HG02840 (cell line): ENCODE data around the gene FUCA2.
A peak's percentile ranks its signal among the peaks of the same experiment; 100 is the strongest.
"Not testable (repeated sequence)": the region's sequence is repeated elsewhere in the genome, so short reads cannot be mapped to it uniquely, and the experiment has no call there.

Source experiments
- ATAC-seq: cut with Tn5 transposase; IDR thresholded peaks from one replicate; pipeline ENCODE4 v1.9.1; 2021; ENCODE audit warnings: mild to moderate bottlenecking, moderate library complexity, moderate number of reproducible peaks; ENCODE audit not compliant: unreplicated experiment, low FRiP score

The FUCA2 gene

DNA sequence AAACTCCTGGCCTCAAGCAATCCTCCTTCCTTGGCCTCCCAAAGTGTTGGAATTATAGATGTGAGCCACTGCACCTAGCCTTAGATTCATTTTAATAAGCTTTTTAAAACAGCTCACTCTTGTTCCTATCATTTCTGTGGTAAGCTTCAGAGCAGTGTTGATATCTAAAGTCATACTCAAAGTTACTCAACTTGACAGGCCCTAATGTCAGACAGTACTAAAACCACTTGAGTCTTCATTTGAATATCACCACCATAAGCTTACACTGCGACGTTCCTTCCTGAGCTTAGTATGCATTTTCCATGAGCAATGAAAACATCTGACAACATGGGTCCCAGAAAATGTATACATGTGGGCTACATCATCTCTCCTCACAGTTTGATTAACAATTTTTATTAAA is 6.0 kb downstream of the FUCA2 start:
- ATAC-seq = no peak

- ATAC-seq = no peak
These were observed 6.4 kb downstream of the FUCA2 start for GRCh38 chr6:143505111-143505510.

- ATAC-seq = no peak
These were observed 7.2 kb downstream of the FUCA2 start for GRCh38 chr6:143504369-143504768.

DNA sequence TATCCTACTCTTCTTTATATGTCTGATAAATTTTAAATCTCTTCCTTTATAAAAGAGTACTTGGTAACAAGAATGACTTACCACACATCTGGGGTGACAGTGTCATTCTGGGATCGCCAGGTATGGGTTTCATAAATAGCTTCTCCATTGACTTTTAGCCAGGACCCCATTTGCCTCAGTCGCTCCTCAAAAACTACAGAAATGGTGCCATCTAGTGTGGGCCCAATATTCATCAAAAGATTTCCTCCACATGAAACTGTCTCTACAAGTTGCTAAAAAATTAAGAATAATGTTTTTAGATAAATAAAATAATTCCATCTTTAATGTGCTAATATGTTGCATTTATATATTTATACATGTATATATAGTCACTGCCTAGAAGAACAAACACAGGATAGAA is 9.7 kb downstream of the FUCA2 start:
- ATAC-seq = no peak

DNA sequence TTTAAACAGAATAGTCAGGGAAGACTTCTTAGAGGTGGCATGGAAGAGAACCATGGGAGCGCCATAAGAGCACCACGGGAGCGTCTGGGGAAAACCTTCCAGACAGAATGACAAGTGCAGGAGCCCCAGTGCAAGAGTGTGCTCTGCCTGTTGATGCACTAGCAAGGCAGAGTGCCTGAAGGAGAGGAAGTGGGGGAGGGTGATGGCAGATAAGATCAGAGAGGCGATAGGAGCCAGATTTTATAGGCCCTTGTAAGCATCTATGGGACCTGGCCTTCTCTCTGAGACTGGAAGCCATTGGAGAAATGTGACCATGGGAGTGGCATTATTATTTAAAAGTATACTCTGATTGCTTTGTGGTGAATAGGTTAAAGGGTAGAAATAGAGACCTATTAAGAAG is 13.1 kb downstream of the FUCA2 start:
- ATAC-seq = no peak

- ATAC-seq = no peak
These were observed 14.5 kb downstream of the FUCA2 start for GRCh38 chr6:143496974-143497373.

GRCh38 chr6:143490775-143491174 is 20.7 kb downstream of the FUCA2 start:
- ATAC-seq = no peak

DNA sequence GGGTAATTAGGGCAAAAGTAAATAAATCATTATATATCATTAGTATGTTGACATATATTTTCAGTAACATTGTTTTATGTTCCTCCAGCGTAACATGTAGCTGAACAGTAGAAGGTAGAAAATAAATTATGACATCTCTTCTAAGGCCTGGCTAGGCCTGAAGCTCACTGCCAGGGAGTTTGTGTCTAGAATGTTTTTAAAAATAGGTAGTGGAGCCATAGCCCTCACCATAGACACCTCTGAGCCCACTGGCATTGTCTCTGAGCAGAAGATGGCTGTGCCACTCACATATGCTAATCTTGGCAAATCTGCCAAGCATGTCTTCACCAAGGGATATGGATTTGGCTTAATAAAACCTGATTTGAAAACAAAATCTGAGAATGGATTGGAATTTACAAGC is 21.3 kb downstream of the FUCA2 start:
- no peak for ATAC-seq

- ATAC-seq = no peak
These were observed 24.8 kb downstream of the FUCA2 start for GRCh38 chr6:143486752-143487151.

DNA sequence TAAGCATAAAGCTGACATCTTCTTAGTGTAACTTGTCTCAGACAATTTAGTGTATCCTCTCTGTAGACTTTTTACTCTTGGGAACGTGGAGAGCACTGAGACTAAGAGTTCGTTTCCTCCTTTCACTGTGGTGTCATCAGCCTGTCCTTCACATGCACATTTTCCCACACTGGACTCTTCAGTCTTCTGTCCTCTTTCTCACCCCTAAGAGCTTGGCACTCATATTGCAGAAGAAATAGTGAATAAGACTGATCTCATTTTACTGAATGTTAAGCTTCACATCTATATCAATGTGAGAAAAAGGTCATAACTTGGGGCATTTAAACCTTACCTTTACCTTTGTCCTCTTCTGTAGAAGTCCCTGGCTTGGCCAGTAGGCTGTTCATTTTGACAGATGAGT is 25.6 kb downstream of the FUCA2 start:
- no peak for ATAC-seq

- ATAC-seq = no peak
These were observed 28.9 kb downstream of the FUCA2 start for GRCh38 chr6:143482593-143482992.

DNA sequence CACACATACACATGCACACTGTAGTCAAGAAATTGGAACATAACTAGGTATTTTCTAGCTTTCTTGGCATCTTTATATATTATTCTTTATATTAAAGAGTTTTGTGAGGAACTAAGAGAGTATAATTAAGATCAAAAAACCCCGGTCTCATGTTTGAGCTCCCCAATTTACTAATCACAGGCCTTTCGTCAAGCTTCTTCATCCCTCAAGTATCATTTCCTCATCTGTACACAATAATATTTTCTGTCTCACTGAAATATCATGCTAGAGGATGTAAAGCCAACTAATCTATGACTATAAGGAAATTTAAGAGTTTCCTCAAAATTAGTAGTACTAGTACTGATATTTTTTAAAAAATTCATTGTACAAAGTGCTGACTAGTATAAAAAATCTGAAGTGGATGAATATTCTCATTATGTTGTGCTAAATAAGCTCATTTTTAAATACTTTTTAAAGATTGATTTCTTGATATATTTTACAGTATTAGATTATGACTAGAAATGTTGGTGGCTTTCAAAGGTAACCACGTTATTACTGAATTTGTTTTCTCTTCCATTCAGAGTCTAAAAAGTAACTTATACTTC is 32.9 kb downstream of the FUCA2 start:
- ATAC-seq = peak; percentile 58

GRCh38 chr6:143476545-143476944 is 35.0 kb downstream of the FUCA2 start:
- no peak for ATAC-seq

DNA sequence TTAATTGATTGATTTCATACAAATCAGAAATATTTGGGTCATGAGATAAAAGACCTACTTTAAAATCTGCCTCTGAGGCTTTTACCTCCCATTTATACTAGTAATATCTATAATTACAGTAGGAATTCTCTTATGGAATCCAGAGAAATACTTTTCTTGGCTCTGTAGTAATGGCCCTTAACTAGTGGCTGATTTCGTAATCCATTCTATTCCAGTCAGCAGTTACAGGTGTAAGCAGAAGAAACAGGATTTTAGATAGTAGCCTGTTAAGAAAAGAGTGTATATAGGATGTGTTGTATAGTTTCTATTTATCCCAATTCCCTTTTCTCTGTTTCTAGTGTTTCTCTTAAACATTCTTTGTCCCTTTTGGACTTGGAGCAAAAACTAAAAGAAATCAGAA is 39.7 kb downstream of the FUCA2 start:
- ATAC-seq = no peak

- not testable (repeated sequence) for ATAC-seq
These were observed 42.7 kb downstream of the FUCA2 start for GRCh38 chr6:143468823-143469222.

DNA sequence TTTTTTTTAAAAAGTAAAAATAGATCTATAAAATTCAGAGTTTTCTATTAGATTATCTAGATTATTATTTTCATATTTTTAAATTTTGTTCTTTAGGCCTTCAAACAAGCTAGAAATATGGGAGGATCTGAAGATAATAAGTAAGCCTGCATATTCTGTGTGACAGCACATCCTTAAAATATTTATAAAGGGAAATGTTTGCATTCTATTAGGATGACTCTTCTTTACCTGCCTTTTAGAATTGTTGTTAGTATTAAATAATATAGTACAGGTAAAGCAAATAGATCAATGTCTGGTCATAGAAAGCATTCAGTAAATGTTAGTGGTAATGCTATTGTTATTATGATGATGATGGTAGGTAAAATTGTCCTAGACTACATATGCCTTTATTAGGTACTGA is 43.5 kb downstream of the FUCA2 start:
- ATAC-seq = no peak

DNA sequence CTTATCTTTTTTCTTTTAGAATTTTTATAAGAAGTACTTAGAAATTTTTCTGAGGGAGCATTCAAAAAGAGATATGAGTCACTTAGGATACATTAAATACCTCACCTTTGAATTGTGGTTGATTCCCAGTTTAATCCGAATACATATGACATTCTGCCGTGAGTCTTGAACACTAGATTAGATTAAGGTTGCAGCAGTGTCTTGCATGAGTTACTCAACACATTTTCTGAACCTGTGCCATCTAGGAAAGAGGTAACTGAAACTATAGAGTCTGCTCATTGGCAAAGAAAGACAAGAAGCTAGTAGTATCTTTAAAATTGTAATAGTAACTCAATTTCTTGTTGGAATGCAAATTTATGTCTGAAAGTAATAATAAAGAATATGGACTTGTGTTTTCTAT is 46.0 kb downstream of the FUCA2 start:
- no peak for ATAC-seq

GRCh38 chr6:143457563-143458359 is 53.8 kb downstream of the FUCA2 start:
- ATAC-seq = no peak

- ATAC-seq = no peak
These were observed 60.0 kb downstream of the FUCA2 start for GRCh38 chr6:143451531-143451930.

- peak; percentile 98 for ATAC-seq
These were observed 60.8 kb downstream of the FUCA2 start, which contains the start of the genes ADAT2 and PEX3 for GRCh38 chr6:143450453-143451371. Gene ADAT2, minus strand, starts transcription at chr6:143450695. Its CDS starts 37 bp downstream, at chr6:143450658. Gene PEX3, plus strand, starts transcription at chr6:143450805. Its CDS starts 238 bp downstream, at chr6:143451043.
